IMR-90 (cell line): ENCODE measurements around the gene FGF12. TPM values are rescaled to one million over a fixed set of nuclear protein-coding genes. Genes with fewer than 3 reads are reported as not detected.

Experiments used
- ATAC-seq: fragments of 200-7000 bp; cut with Tn5 transposase; 2 replicates; pipeline ENCODE4 v1.9.1; 2020; ENCODE audit warnings: low read depth, mild to moderate bottlenecking, moderate library complexity
- BruUV-seq: library from RNA; stranded (reverse); fragments of 400-500 nt; replicated peaks from 2 replicates; lab custom pipeline; 2021; lab: Mats Ljungman, UMichigan
- CTCF ChIA-PET: fragments of 300-600 bp; formaldehyde crosslinking; extraction: SDS; loops from one replicate; lab custom pipeline; 2021; ENCODE audit warnings: antibody characterized with exemption; lab: Yijun Ruan, JAX
- POLR2A ChIA-PET: fragments of 300-600 bp; sonication (Branson Sonifier 250); formaldehyde crosslinking; loops from one replicate; lab custom pipeline; 2022; ENCODE audit warnings: antibody characterized with exemption; ENCODE audit not compliant: unreplicated experiment; lab: Charles Lee
- DNase-seq: peaks from one replicate; pipeline ENCODE4 v3.0.0; 2013
- H2AFZ ChIP-seq: replicated peaks from 2 replicates; pipeline ENCODE3; 2013; ENCODE audit warnings: low read length, mild to moderate bottlenecking; ENCODE audit not compliant: poor library complexity
- H2AK5ac ChIP-seq: 2 replicates; pipeline ENCODE4 v1.6.1; 2013; ENCODE audit warnings: low read depth, low read length, inconsistent platforms
- H2AK9ac ChIP-seq: replicated peaks from 2 replicates; pipeline ENCODE3; 2013; ENCODE audit warnings: mild to moderate bottlenecking, low read depth, low read length, moderate library complexity; ENCODE audit not compliant: poor library complexity
- H2BK120ac ChIP-seq: 2 replicates; pipeline ENCODE4 v1.6.1; 2013; ENCODE audit warnings: low read depth, low read length, inconsistent platforms
- H2BK15ac ChIP-seq: 3 replicates; pipeline ENCODE4 v1.6.1; 2013; ENCODE audit warnings: low read depth, low read length, inconsistent platforms
- H2BK20ac ChIP-seq: 2 replicates; pipeline ENCODE4 v1.6.1; 2013; ENCODE audit warnings: low read depth, mild to moderate bottlenecking, inconsistent platforms, low read length, moderate library complexity
- H2BK5ac ChIP-seq: 2 replicates; pipeline ENCODE4 v1.6.1; 2013; ENCODE audit warnings: mild to moderate bottlenecking, low read depth, low read length, inconsistent platforms; ENCODE audit not compliant: poor library complexity, severe bottlenecking
- H3K14ac ChIP-seq: replicated peaks from 2 replicates; pipeline ENCODE4 v1.6.1; 2013; ENCODE audit warnings: low read depth, low read length, inconsistent platforms
- H3K18ac ChIP-seq: 2 replicates; pipeline ENCODE4 v1.6.1; 2013; ENCODE audit warnings: low read depth, low read length, control low read depth
- H3K23ac ChIP-seq: 2 replicates; pipeline ENCODE4 v1.6.1; 2013; ENCODE audit warnings: low read depth, low read length, inconsistent platforms
- H3K27ac ChIP-seq: 2 replicates; pipeline ENCODE4 v1.5.1; 2013; ENCODE audit warnings: mild to moderate bottlenecking, control low read depth, low read length; ENCODE audit not compliant: insufficient read depth
- H3K27me3 ChIP-seq: 2 replicates; pipeline ENCODE4 v1.6.1; 2013; ENCODE audit warnings: low read length; ENCODE audit not compliant: control insufficient read depth, insufficient read depth
- H3K36me3 ChIP-seq: 2 replicates; pipeline ENCODE4 v1.6.1; 2013; ENCODE audit warnings: low read length, mixed read lengths; ENCODE audit not compliant: control insufficient read depth, insufficient read depth
- H3K4ac ChIP-seq: 2 replicates; pipeline ENCODE4 v1.6.1; 2013; ENCODE audit warnings: low read depth, low read length, inconsistent platforms
- H3K4me1 ChIP-seq: 2 replicates; pipeline ENCODE4 v1.6.1; 2013; ENCODE audit warnings: low read length, mixed read lengths; ENCODE audit not compliant: control insufficient read depth, insufficient read depth
- H3K4me2 ChIP-seq: 2 replicates; pipeline ENCODE4 v1.6.1; 2013; ENCODE audit warnings: low read depth, mild to moderate bottlenecking, control low read depth, low read length, moderate library complexity
- H3K4me3 ChIP-seq: 2 replicates; pipeline ENCODE4 v1.5.1; 2013; ENCODE audit warnings: low read depth, mild to moderate bottlenecking, control low read depth, low read length, moderate library complexity; ENCODE audit not compliant: insufficient read depth
- H3K56ac ChIP-seq: 2 replicates; pipeline ENCODE4 v1.6.1; 2013; ENCODE audit warnings: low read length, inconsistent platforms; ENCODE audit not compliant: insufficient read depth; ENCODE audit errors: extremely low read depth
- H3K79me1 ChIP-seq, 2 experiments: 2 replicates each; pipeline ENCODE4 v1.6.1; 2013; ENCODE audit warnings: low read length in 2 of 2, inconsistent platforms in 1 of 2, low read depth in 1 of 2
- H3K9ac ChIP-seq: 2 replicates; pipeline ENCODE4 v1.6.1; 2013; ENCODE audit warnings: low read depth, low read length, control low read depth
- H3K9me1 ChIP-seq: 2 replicates; pipeline ENCODE4 v1.6.1; 2013; ENCODE audit warnings: low read length, inconsistent platforms; ENCODE audit not compliant: insufficient read depth
- H3K9me3 ChIP-seq: 2 replicates; pipeline ENCODE4 v1.6.1; 2013; ENCODE audit warnings: low read length; ENCODE audit not compliant: control insufficient read depth, insufficient read depth
- H4K20me1 ChIP-seq: 2 replicates; pipeline ENCODE4 v1.6.1; 2013; ENCODE audit warnings: low read length, inconsistent platforms; ENCODE audit not compliant: insufficient read depth
- H4K5ac ChIP-seq: 2 replicates; pipeline ENCODE4 v1.6.1; 2013; ENCODE audit warnings: mild to moderate bottlenecking, low read depth, low read length, control low read depth
- H4K8ac ChIP-seq, 2 experiments: 2 replicates each; pipeline ENCODE4 v1.6.1; 2013; ENCODE audit warnings: low read depth in 2 of 2, low read length in 2 of 2, control low read depth in 1 of 2, inconsistent platforms in 1 of 2
- H4K91ac ChIP-seq: 2 replicates; pipeline ENCODE4 v1.6.1; 2013; ENCODE audit warnings: low read depth, low read length, inconsistent platforms; ENCODE audit not compliant: insufficient read depth
- CTCF ChIP-seq: conservative IDR thresholded peaks from 2 replicates; pipeline ENCODE4 v1.5.1; 2012; ENCODE audit warnings: mild to moderate bottlenecking, low read depth, low read length, improper control_type of control experiment
- RAD21 ChIP-seq: IDR thresholded peaks from 2 replicates; pipeline ENCODE4 v1.6.1; 2012; ENCODE audit warnings: low read length, improper control_type of control experiment
- RCOR1 ChIP-seq: IDR thresholded peaks from 2 replicates; pipeline ENCODE4 v1.6.1; 2012; ENCODE audit warnings: mild to moderate bottlenecking, low read length, improper control_type of control experiment; ENCODE audit not compliant: insufficient replicate concordance
- WGBS, 2 experiments: methylation state at CpG; one replicate each; pipeline versions ENCODE4 v1.1.5 to v1.1.7; 2013; ENCODE audit warnings: missing lambda C conversion rate in 2 of 2; ENCODE audit not compliant: insufficient read length in 1 of 2; ENCODE audit errors: extremely low coverage in 2 of 2; 5-methylcytosine and 5-hydroxymethylcytosine counted together
- dilution Hi-C: fragments of 300-500 bp; cut with HindIII; formaldehyde crosslinking; loops from one replicate; pipeline ENCODE4 v1.14.3; 2018; ENCODE audit warnings: low sequenced_read_pairs; ENCODE audit not compliant: unreplicated experiment
- in situ Hi-C: fragments of 300-500 bp; cut with MboI; formaldehyde crosslinking; loops from 3 replicates; pipeline ENCODE4 v1.14.3; 2019; ENCODE audit warnings: low sequenced_read_pairs, inconsistent platforms, mixed read lengths
- intact Hi-C: fragments of 100-400 bp; cut with micrococcal nuclease; formaldehyde crosslinking; loops from 2 replicates; pipeline ENCODE4 v1.10.0; 2022
- polyA plus RNA-seq, 3 experiments: library from polyadenylated mRNA; depleted of rRNA; stranded (reverse); fragments of >200 nt; gene quantifications; 2 replicates each; pipeline ENCODE4 v1.2.3, GENCODE V29; 2012; ENCODE audit warnings: low replicate concordance in 1 of 3
- total RNA-seq: library from RNA; depleted of rRNA; stranded (reverse); fragments of >200 nt; gene quantifications from 2 replicates; pipeline ENCODE4 v1.2.3, GENCODE V29; 2012

The FGF12 gene
- total and polyA plus RNA-seq, 2 of the 4 experiments (the other 2 are of a cell fraction): not detected

GRCh38 chr3:192128060-192128459 lies 599.3 kb downstream of the FGF12 start:
- Histone ChIP-seq H3K9me3 (peaks cover 8% of the 10 kb centered on the region), H3K23ac (no peak overlapping the region), H3K27me3 (no peaks in the 10 kb centered on the region), H3K4ac (no peak overlapping the region), H3K4me2 (no peak overlapping the region), H4K8ac (no peak overlapping the region), H3K27ac (no peak overlapping the region), H2AK5ac (no peak overlapping the region), H3K36me3 (no peaks in the 10 kb centered on the region), H3K79me1 (no peaks in the 10 kb centered on the region), H2BK120ac (no peak overlapping the region), H3K9ac (no peak overlapping the region), H3K9me1 (no peaks in the 10 kb centered on the region), H2BK5ac (no peak overlapping the region), H3K4me1 (no peaks in the 10 kb centered on the region), H3K18ac (no peak overlapping the region), H4K91ac (no peak overlapping the region), H2BK15ac (no peak overlapping the region), H2BK20ac (no peak overlapping the region), H4K5ac (no peak overlapping the region), H3K56ac (no peak overlapping the region), H2AK9ac (no peak overlapping the region), H3K4me3 (no peak overlapping the region), H2AFZ (no peak overlapping the region), H4K20me1 (no peaks in the 10 kb centered on the region), H3K14ac (no peak overlapping the region)
- dilution Hi-C loops (no loop called here), intact Hi-C loops (no loop called here), in situ Hi-C loops (no loop called here)
- no peak for ATAC-seq
- WGBS, 2 experiments: no CpG with 5 or more reads among the region's 4 CpGs
- DNase-seq: no peak
- ChIA-PET CTCF (no interaction called here), POLR2A (no interaction called here)
- no TSS peak for BruUV-seq
- TF ChIP-seq CTCF (no peak), RAD21 (no peak), RCOR1 (no peak)
